ENCODE measurements around the gene CELF1. TPM values are rescaled to one million over a fixed set of nuclear protein-coding genes. Genes with fewer than 3 reads are reported as not detected.

Gene CELF1
- total and polyA plus RNA-seq, 10 of the 15 experiments (the other 5 are each of a cell fraction or from before 2014, with no cell fraction given) = 35.3 to 128 (median 85.7) TPM

DNA sequence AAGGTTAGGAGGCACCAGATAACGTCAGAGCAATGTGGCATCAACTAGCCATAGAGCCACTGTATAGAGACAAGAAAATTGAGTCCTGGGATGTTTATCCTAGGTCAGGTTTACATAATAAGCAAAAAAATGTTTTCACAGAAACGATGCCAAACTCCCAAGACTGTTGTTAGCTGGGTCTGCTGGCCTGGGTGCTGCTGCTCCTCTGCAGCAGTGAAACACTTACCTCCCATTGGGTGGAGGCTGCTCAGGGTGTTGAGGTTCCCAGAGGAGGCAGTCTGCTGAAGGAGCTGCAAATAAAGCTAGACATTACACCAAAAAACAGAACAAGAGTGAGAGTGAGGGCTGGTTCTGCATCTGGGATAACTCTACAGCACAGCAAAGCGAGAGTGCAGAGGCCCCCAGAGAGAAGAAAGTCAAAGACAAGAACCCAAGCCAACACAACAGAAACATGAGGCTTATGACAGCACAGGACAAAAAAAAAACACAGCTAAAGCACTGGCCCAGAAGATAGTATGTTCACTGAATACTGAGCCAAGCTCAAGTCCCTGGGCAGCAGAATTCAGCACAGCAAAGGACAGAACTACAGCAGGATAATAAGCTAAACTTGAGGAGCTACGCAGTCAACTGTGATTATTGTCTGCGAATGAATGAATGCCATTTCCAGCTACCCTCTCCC is 74.1 kb downstream of the CELF1 start:
- intact Hi-C loops (cut with micrococcal nuclease; ENCODE audit: unreplicated experiment) = no loop called here
- ChIA-PET RAD21 (ENCODE audit: unreplicated experiment) (interaction anchor here (0.7 kb wide), 1 partner anchor 13 kb away, joined by 3 read pairs; no protein-coding TSS in a partner anchor), POLR2A (interaction anchor here (0.6 to 1.2 kb wide), 2 partner anchors 19 to 24 kb away, joined by 3 to 4 read pairs; no protein-coding TSS in a partner anchor)

DNA sequence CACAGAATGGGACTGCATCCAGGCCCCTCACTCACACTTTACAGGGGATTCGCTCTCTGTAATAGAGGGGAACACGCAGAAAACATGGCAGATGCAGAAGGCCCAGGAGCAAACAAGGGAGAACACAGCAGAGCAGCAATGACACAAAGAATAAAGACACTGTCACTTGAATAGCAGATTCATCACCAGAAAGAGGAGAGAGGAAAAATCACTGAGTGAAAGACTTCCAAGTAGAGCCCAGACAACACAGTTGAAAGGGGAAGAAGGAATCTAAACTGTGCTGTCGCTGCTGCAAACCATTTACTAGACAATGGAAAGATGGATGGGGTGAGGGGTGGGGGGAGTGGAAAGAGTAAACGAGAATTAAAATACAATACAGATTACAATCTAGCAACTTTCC is 75.2 kb downstream of the CELF1 start:
- DNase-seq (ENCODE audit: low read depth, low spot score) (no peak), FAIRE-seq (no peak), ATAC-seq (no peak)
- Histone ChIP-seq H3K4me3 (no peak overlapping the region), H2AFZ (ENCODE audit: control insufficient read depth, low read depth, low read length) (no peak overlapping the region), H3K27me3 (replicated peaks in 1 of 2; ENCODE audit: control insufficient read depth in 2 of 2, insufficient read depth in 2 of 2, low read length in 1 of 2) (no peaks in the 10 kb centered on the region), H3K27ac (ENCODE audit: control insufficient read depth, insufficient read depth) (no peak overlapping the region), H3K36me3 (ENCODE audit: control insufficient read depth in 2 of 2, insufficient read depth in 2 of 2, low read length in 1 of 2) (peaks cover 30 to 39% of the 10 kb centered on the region in 2 experiments), H3K9me3 (replicated peaks; ENCODE audit: control insufficient read depth, insufficient read depth, low read length) (no peaks in the 10 kb centered on the region), H4K20me1 (ENCODE audit: control insufficient read depth, insufficient read depth) (no peaks in the 10 kb centered on the region), H3K4me1 (ENCODE audit: control insufficient read depth, insufficient read depth, low read length) (no peaks in the 10 kb centered on the region), H3K4me2 (ENCODE audit: control insufficient read depth, insufficient read depth) (no peak overlapping the region), H3K9ac (ENCODE audit: control insufficient read depth, insufficient read depth, low read length) (no peak overlapping the region), H3K79me2 (ENCODE audit: control insufficient read depth, insufficient read depth, low read length) (no peaks in the 10 kb centered on the region)
- POLR2A ChIA-PET = interaction anchor here (1.2 kb wide), 1 partner anchor 20 kb away, joined by 4 read pairs; no protein-coding TSS in a partner anchor
- intact Hi-C loops (cut with micrococcal nuclease; ENCODE audit: unreplicated experiment) = no loop called here
- CTCF ChIA-PET = interaction anchor here (1.6 to 1.8 kb wide), 2 partner anchors 23 to 74 kb away, joined by 4 to 5 read pairs; no protein-coding TSS in a partner anchor
- in situ Hi-C loops (cut with MboI) = no loop called here
- no TSS peak for BruUV-seq (replicated peaks)
- RAD21 ChIA-PET (ENCODE audit: unreplicated experiment) = no interaction called here
- SMC1A ChIA-PET (ENCODE audit: uncharacterized antibody, unreplicated experiment) = interaction anchor here (1.3 to 1.7 kb wide), 2 partner anchors 38 to 61 kb away, joined by 3 read pairs; no protein-coding TSS in a partner anchor
- WGBS (ENCODE audit: insufficient coverage, insufficient replicate concordance, low lambda C conversion rate, missing lambda C conversion rate) = 77% methylated on average over 4 of the region's 4 CpGs
- TF ChIP-seq, protein P1, sequence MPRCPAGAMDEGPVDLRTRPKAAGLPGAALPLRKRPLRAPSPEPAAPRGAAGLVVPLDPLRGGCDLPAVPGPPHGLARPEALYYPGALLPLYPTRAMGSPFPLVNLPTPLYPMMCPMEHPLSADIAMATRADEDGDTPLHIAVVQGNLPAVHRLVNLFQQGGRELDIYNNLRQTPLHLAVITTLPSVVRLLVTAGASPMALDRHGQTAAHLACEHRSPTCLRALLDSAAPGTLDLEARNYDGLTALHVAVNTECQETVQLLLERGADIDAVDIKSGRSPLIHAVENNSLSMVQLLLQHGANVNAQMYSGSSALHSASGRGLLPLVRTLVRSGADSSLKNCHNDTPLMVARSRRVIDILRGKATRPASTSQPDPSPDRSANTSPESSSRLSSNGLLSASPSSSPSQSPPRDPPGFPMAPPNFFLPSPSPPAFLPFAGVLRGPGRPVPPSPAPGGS (IDR thresholded peaks at IDR 0.05; ENCODE audit: borderline replicate concordance, insufficient read depth, low read depth, low read length, poor library complexity, severe bottlenecking) = no peak
- TF ChIP-seq RUNX3 (IDR thresholded peaks at IDR 0.05; ENCODE audit: low read length) (no peak), RBBP5 (conservative IDR thresholded peaks at IDR 0.05) (no peak), IKZF1 (conservative IDR thresholded peaks at IDR 0.05) (no peak), MXI1 (IDR thresholded peaks at IDR 0.05; ENCODE audit: low read depth, low read length) (no peak)
- TF ChIP-seq, protein P2, sequence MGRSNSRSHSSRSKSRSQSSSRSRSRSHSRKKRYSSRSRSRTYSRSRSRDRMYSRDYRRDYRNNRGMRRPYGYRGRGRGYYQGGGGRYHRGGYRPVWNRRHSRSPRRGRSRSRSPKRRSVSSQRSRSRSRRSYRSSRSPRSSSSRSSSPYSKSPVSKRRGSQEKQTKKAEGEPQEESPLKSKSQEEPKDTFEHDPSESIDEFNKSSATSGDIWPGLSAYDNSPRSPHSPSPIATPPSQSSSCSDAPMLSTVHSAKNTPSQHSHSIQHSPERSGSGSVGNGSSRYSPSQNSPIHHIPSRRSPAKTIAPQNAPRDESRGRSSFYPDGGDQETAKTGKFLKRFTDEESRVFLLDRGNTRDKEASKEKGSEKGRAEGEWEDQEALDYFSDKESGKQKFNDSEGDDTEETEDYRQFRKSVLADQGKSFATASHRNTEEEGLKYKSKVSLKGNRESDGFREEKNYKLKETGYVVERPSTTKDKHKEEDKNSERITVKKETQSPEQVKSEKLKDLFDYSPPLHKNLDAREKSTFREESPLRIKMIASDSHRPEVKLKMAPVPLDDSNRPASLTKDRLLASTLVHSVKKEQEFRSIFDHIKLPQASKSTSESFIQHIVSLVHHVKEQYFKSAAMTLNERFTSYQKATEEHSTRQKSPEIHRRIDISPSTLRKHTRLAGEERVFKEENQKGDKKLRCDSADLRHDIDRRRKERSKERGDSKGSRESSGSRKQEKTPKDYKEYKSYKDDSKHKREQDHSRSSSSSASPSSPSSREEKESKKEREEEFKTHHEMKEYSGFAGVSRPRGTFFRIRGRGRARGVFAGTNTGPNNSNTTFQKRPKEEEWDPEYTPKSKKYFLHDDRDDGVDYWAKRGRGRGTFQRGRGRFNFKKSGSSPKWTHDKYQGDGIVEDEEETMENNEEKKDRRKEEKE (IDR thresholded peaks at IDR 0.05) = no peak

More for the DNA sequence above, 74.1 kb downstream of the CELF1 start:
- Histone ChIP-seq H2AFZ (ENCODE audit: control insufficient read depth, low read depth, low read length) (no peak overlapping the region), H3K4me2 (ENCODE audit: control insufficient read depth, insufficient read depth) (no peak overlapping the region), H3K79me2 (ENCODE audit: control insufficient read depth, insufficient read depth, low read length) (no peaks in the 10 kb centered on the region), H3K36me3 (ENCODE audit: control insufficient read depth in 2 of 2, insufficient read depth in 2 of 2, low read length in 1 of 2) (peaks cover 27 to 43% of the 10 kb centered on the region in 2 experiments), H4K20me1 (ENCODE audit: control insufficient read depth, insufficient read depth) (no peaks in the 10 kb centered on the region), H3K9ac (ENCODE audit: control insufficient read depth, insufficient read depth, low read length) (no peak overlapping the region), H3K4me1 (ENCODE audit: control insufficient read depth, insufficient read depth, low read length) (no peaks in the 10 kb centered on the region), H3K9me3 (replicated peaks; ENCODE audit: control insufficient read depth, insufficient read depth, low read length) (no peaks in the 10 kb centered on the region), H3K4me3 (no peak overlapping the region), H3K27me3 (replicated peaks in 1 of 2; ENCODE audit: control insufficient read depth in 2 of 2, insufficient read depth in 2 of 2, low read length in 1 of 2) (no peaks in the 10 kb centered on the region), H3K27ac (ENCODE audit: control insufficient read depth, insufficient read depth) (no peak overlapping the region)
- TF ChIP-seq NR2C2 (IDR thresholded peaks at IDR 0.05; ENCODE audit: borderline replicate concordance, control insufficient read depth, insufficient read length, low read depth) (no peak), SREBF1 (IDR thresholded peaks at IDR 0.05; ENCODE audit: low read length) (no peak), RUNX3 (IDR thresholded peaks at IDR 0.05; ENCODE audit: low read length) (no peak), CBX3 (IDR thresholded peaks at IDR 0.05; ENCODE audit: borderline replicate concordance, low read depth) (no peak), LARP7 (IDR thresholded peaks at IDR 0.05) (no peak)
- TF ChIP-seq, protein P3, sequence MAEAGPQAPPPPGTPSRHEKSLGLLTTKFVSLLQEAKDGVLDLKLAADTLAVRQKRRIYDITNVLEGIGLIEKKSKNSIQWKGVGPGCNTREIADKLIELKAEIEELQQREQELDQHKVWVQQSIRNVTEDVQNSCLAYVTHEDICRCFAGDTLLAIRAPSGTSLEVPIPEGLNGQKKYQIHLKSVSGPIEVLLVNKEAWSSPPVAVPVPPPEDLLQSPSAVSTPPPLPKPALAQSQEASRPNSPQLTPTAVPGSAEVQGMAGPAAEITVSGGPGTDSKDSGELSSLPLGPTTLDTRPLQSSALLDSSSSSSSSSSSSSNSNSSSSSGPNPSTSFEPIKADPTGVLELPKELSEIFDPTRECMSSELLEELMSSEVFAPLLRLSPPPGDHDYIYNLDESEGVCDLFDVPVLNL (IDR thresholded peaks at IDR 0.05; ENCODE audit: low read depth, low read length) = no peak
- BruUV-seq (replicated peaks) = no TSS peak
- no peak for DNase-seq (ENCODE audit: low read depth, low spot score)
- no peak for ATAC-seq
- ChIA-PET SMC1A (ENCODE audit: uncharacterized antibody, unreplicated experiment) (interaction anchor here (0.6 to 1.7 kb wide), 3 partner anchors 37 to 60 kb away, joined by 3 to 5 read pairs (median 3); no protein-coding TSS in a partner anchor), CTCF (interaction anchor here (0.6 to 1.8 kb wide), 4 partner anchors 25 to 365 kb away, joined by 3 to 5 read pairs (median 4); no protein-coding TSS in a partner anchor)
- WGBS (ENCODE audit: insufficient coverage, insufficient replicate concordance, low lambda C conversion rate, missing lambda C conversion rate) = 89% methylated on average over 5 of the region's 5 CpGs
- FAIRE-seq = no peak
- in situ Hi-C loops (cut with MboI) = no loop called here
